Skeletal muscle satellite cell (primary cell): ENCODE results near the gene TJP2.

Experiments
- H3K27me3 ChIP-seq: 2 replicates; pipeline ENCODE4 v1.7.0; 2013; ENCODE audit warnings: low read length; ENCODE audit not compliant: control insufficient read depth, insufficient read depth
- H3K36me3 ChIP-seq: 2 replicates; pipeline ENCODE4 v1.7.0; 2013; ENCODE audit warnings: mild to moderate bottlenecking, control low read depth, low read length; ENCODE audit not compliant: insufficient read depth
- H3K4me1 ChIP-seq: 2 replicates; pipeline ENCODE4 v1.7.0; 2013; ENCODE audit warnings: low read length; ENCODE audit not compliant: control insufficient read depth, insufficient read depth
- H3K4me2 ChIP-seq: 2 replicates; pipeline ENCODE4 v1.7.0; 2013; ENCODE audit warnings: mild to moderate bottlenecking, low read length
- H3K4me3 ChIP-seq: 2 replicates; pipeline ENCODE4 v1.7.0; 2013; ENCODE audit warnings: low read length
- H3K9ac ChIP-seq: 2 replicates; pipeline ENCODE4 v1.7.0; 2013; ENCODE audit warnings: mild to moderate bottlenecking, low read depth, low read length, moderate library complexity
- H3K9me3 ChIP-seq: replicated peaks from 2 replicates; pipeline ENCODE4 v1.7.0; 2013; ENCODE audit warnings: mild to moderate bottlenecking, control low read depth, low read length

The TJP2 gene

DNA sequence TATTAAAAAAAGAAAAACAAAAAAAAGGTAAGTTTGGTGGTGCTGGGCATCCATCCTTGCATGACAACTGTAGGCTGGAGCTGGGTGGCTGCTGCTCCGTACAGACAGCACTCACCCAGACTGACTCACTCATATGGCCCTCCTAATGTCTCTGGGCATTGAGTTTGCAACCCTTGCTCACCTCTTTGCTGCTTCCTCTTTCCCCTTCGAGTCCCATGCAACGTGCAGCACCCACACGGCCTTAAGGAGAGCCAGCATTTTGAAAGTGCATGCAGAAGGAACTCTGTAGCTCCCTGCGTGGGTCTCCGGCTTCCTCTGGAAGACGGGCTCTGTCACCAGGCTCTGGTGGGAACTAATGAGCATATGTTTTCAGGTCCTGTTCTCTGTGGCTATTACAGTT is 90.4 kb downstream of the TJP2 start:
- H3K27me3 ChIP-seq = no peaks in the 10 kb centered on the region
- H3K4me3 ChIP-seq = no peak overlapping the region
- no peaks in the 10 kb centered on the region for H3K36me3 ChIP-seq
- no peaks in the 10 kb centered on the region for H3K4me1 ChIP-seq
- H3K9me3 ChIP-seq = no peaks in the 10 kb centered on the region
- H3K9ac ChIP-seq = no peak overlapping the region
- H3K4me2 ChIP-seq = no peak overlapping the region

DNA sequence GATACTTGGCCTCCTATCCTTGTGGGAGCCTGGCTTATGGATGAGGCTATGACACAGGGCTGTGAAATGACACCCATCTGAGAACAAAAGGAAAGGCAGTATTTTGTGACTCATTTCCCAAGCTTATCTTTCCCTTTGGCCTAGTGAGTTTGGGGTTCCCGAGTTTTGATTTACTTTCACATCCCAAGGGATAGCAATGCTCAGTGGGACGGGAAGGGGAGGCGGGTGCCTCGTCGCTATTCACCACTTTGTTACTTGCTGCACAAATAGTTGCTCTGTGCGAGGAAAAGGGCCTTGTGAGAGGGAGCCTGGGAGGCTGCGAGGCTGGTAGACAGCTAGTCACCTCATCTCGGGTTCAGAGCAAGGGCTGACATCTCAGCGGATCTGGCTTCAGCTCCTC is 91.8 kb downstream of the TJP2 start:
- no peaks in the 10 kb centered on the region for H3K4me1 ChIP-seq
- no peak overlapping the region for H3K4me2 ChIP-seq
- no peaks in the 10 kb centered on the region for H3K36me3 ChIP-seq
- H3K27me3 ChIP-seq = no peaks in the 10 kb centered on the region
- no peak overlapping the region for H3K9ac ChIP-seq
- H3K4me3 ChIP-seq = no peak overlapping the region
- no peaks in the 10 kb centered on the region for H3K9me3 ChIP-seq

GRCh38 chr9:69272212-69272611 is 98.1 kb downstream of the TJP2 start:
- Histone ChIP-seq H3K9me3 (no peaks in the 10 kb centered on the region), H3K4me1 (no peaks in the 10 kb centered on the region), H3K4me3 (no peak overlapping the region), H3K36me3 (no peaks in the 10 kb centered on the region), H3K9ac (no peak overlapping the region), H3K27me3 (peaks cover 29% of the 10 kb centered on the region), H3K4me2 (no peak overlapping the region)

GRCh38 chr9:69273161-69273560 is 99.1 kb downstream of the TJP2 start:
- Histone ChIP-seq H3K36me3 (no peaks in the 10 kb centered on the region), H3K4me3 (no peak overlapping the region), H3K27me3 (peaks cover 29% of the 10 kb centered on the region), H3K4me1 (no peaks in the 10 kb centered on the region), H3K9me3 (no peaks in the 10 kb centered on the region), H3K4me2 (no peak overlapping the region), H3K9ac (no peak overlapping the region)

- Histone ChIP-seq H3K36me3 (no peaks in the 10 kb centered on the region), H3K4me3 (no peak overlapping the region), H3K9ac (no peak overlapping the region), H3K4me2 (no peak overlapping the region), H3K9me3 (no peaks in the 10 kb centered on the region), H3K27me3 (peaks cover 29% of the 10 kb centered on the region), H3K4me1 (no peaks in the 10 kb centered on the region)
Measured at GRCh38 chr9:69276775-69277174, 102.7 kb downstream of the TJP2 start.

DNA sequence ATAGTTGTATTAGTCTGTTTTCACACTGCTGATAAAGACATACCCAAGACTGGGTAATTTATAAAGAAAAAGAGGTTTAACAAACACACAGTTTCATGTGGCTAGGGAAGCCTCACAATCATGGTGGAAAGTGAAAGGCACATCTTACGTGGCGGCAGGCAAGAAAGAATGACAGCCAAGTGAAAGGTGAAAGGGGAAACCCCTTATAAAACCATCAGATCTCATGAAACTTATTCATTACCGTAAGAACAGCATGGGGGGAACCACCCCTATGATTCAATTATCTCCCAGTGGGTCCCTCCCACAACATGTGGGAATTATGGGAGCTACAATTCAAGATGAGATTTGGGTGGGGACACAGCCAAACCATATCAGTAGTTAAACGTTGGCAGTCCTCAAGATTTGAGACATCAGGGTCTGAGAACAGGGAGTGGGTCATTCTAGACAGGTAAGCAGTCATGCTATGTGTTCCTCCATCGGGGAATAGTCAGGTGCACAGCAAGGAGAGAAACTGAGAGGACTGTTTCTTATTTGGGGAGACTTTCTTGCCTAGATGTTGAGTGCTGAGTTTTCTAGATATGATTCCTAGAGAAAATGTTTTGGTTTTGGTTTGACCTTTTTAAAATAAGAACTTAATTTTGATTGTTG is 105.1 kb downstream of the TJP2 start:
- peaks cover 18% of the 10 kb centered on the region for H3K27me3 ChIP-seq
- no peak overlapping the region for H3K9ac ChIP-seq
- no peaks in the 10 kb centered on the region for H3K36me3 ChIP-seq
- no peaks in the 10 kb centered on the region for H3K4me1 ChIP-seq
- no peak overlapping the region for H3K4me2 ChIP-seq
- H3K9me3 ChIP-seq = no peaks in the 10 kb centered on the region
- H3K4me3 ChIP-seq = no peak overlapping the region

DNA sequence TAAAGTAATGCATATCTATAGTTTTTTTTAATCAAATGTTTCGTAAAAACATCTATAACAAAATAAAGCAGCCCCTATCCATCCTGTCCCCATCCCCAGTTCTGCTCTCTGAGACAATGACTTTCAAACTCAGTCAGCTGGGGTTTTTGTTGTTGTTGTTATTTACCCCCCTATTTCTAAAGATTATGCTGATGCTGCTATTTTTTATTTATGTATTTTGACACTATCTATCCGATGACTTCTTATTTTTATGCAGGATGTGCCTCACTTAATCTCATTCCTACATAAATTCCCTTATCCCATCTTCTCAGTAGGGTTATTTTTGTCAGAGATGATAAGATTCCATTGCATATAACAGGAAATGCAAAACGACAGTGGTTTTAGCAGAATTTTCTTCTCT is 105.7 kb downstream of the TJP2 start:
- H3K4me1 ChIP-seq = no peaks in the 10 kb centered on the region
- no peak overlapping the region for H3K9ac ChIP-seq
- no peaks in the 10 kb centered on the region for H3K9me3 ChIP-seq
- H3K4me3 ChIP-seq = no peak overlapping the region
- peaks cover 15% of the 10 kb centered on the region for H3K27me3 ChIP-seq
- H3K36me3 ChIP-seq = no peaks in the 10 kb centered on the region
- no peak overlapping the region for H3K4me2 ChIP-seq

DNA sequence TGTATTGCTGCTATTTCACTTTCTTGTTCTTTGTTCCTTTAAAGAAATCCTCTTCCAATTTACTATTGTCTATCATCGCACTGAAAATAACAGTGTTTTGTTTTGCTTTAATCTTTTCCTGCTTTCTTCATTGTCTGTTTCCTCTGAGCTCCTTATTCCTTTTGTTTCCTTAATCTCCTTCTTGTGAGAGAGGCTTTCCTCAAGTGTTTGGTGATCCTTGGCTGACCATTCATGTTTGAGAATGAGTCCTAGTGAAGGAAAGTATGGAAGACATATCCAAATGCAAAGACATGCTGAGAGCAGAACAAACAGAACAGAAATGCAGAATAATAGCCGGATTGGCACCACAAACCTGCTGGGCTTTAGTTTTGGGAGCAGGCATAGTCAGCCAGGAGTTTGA is 108.9 kb downstream of the TJP2 start:
- Histone ChIP-seq H3K27me3 (peaks cover 12% of the 10 kb centered on the region), H3K4me2 (no peak overlapping the region), H3K4me3 (no peak overlapping the region), H3K36me3 (no peaks in the 10 kb centered on the region), H3K4me1 (no peaks in the 10 kb centered on the region), H3K9me3 (no peaks in the 10 kb centered on the region), H3K9ac (no peak overlapping the region)

GRCh38 chr9:69292078-69292477 is 118.0 kb downstream of the TJP2 start:
- H3K4me1 ChIP-seq = no peaks in the 10 kb centered on the region
- H3K9me3 ChIP-seq = no peaks in the 10 kb centered on the region
- no peak overlapping the region for H3K4me2 ChIP-seq
- H3K36me3 ChIP-seq = no peaks in the 10 kb centered on the region
- peaks cover 42% of the 10 kb centered on the region for H3K27me3 ChIP-seq
- no peak overlapping the region for H3K9ac ChIP-seq
- H3K4me3 ChIP-seq = no peak overlapping the region

DNA sequence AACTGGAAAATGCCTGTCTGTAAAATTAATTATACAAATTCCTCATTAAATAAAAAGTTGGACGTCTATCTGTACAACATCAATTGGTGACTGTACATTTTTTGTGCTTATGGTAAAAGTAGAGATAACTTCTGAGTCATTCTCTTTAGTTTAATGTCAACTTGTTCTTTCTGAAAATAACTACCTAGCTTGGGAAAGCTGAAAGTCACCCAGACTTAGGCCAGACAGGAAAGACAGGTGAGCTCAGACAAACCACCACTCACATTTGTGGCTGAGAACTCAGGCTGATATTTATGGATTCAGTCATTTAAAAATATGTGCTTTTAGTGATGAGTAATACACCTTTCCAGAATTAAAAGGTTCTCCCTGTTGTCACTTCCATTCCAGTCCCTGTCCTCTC is 119.1 kb downstream of the TJP2 start:
- H3K9me3 ChIP-seq = no peaks in the 10 kb centered on the region
- H3K27me3 ChIP-seq = peaks cover 46% of the 10 kb centered on the region
- no peak overlapping the region for H3K4me2 ChIP-seq
- no peaks in the 10 kb centered on the region for H3K4me1 ChIP-seq
- no peak overlapping the region for H3K4me3 ChIP-seq
- H3K9ac ChIP-seq = no peak overlapping the region
- no peaks in the 10 kb centered on the region for H3K36me3 ChIP-seq

DNA sequence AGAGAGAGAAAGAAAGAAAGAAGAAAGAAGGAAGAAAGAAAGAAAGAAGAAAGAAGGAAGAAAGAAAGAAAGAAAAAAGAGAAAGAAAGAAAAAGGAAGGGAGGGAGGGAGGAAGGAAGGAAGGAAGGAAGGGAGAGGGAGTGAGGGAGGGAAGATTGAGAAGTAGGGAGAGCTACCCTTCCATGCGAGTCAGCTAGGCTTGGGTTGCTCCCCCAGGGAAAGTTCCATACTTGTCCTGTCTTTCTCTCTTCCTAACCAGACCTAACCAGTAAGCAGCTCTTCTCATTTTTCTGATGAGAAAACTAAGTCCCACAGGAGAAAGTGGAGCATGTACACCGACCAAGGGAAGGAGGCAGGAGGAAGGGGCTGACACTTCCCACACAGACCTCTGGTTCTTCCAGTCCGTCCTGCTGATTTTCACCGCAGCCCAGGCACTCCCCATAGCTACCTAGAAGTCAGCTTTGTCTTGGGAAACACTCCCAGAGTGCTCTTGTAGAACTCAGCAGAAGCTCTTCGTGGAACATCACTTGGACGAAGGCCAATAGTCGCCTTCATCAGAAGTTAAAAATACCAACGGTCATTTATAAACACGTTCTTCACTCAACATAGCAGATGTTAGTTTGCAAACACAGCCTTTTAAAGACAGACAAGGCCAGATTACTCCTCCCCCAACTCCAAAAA is 121.9 kb downstream of the TJP2 start:
- Histone ChIP-seq H3K9ac (no peak overlapping the region), H3K27me3 (peaks cover 44% of the 10 kb centered on the region), H3K9me3 (no peaks in the 10 kb centered on the region), H3K36me3 (no peaks in the 10 kb centered on the region), H3K4me1 (no peaks in the 10 kb centered on the region), H3K4me3 (no peak overlapping the region), H3K4me2 (no peak overlapping the region)

DNA sequence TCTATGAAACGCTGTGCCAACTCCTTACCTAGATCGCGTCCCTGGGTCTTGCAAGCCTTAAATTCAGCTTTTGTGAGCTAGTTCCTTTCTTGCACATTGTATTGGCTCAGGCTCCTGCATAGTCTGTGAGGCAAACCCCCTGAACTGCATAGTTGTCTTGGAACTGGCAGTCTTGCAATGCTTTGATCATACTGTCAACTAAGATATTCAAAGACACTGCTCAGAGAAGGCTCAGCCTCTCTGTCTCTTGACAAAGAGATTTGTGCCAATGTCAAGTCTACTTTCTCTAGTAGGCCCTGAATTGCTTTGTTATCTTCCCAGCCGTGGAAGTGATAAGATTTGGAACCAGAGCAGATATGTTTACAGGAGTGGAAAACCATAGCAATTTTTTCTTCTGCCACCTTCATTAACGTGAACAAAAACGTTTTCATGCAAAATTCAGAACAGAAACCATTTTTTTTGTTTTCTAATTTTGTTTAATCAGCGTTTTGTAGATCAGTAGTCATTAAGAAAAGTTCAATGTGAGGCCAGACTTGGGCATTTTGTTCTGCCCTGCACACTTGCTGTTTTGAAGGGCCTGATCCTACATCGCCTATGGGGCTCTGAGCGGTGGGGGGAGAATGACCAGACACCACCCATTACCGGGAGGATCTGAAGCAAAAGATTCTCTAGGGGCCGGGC is 123.4 kb downstream of the TJP2 start:
- Histone ChIP-seq H3K27me3 (peaks cover 46% of the 10 kb centered on the region), H3K4me1 (no peaks in the 10 kb centered on the region), H3K9me3 (no peaks in the 10 kb centered on the region), H3K4me2 (no peak overlapping the region), H3K4me3 (no peak overlapping the region), H3K36me3 (no peaks in the 10 kb centered on the region), H3K9ac (no peak overlapping the region)
